WTC11 (cell line): ENCODE measurements around the gene GTF2H3. TPM values are rescaled to one million over a fixed set of nuclear protein-coding genes. Genes with fewer than 3 reads are reported as not detected.

Experiments
- ATAC-seq: fragments of 200-7000 bp; cut with Tn5 transposase; 2 replicates; pipeline ENCODE4 v1.10.0; 2021; ENCODE audit warnings: mild to moderate bottlenecking, moderate library complexity
- CTCF ChIA-PET: fragments of 300-600 bp; sonication (Branson Sonifier 250); formaldehyde crosslinking; loops from one replicate; lab custom pipeline; 2021; ENCODE audit warnings: antibody characterized with exemption; lab: Charles Lee
- POLR2A ChIA-PET: fragments of 350-600 bp; sonication (Branson Sonifier 250); formaldehyde crosslinking; loops from one replicate; lab custom pipeline; 2021; ENCODE audit warnings: antibody characterized with exemption; lab: Charles Lee
- DNase-seq: peaks from one replicate; pipeline ENCODE4 v3.0.0; 2021; ENCODE audit warnings: low spot score
- H3K27ac Mint-ChIP-seq: 2 replicates; pipeline ENCODE4 v1.8.0; 2021; ENCODE audit warnings: mixed read lengths
- H3K27me3 Mint-ChIP-seq: 2 replicates; pipeline ENCODE4 v1.8.0; 2021; ENCODE audit warnings: low read depth, mild to moderate bottlenecking, moderate library complexity, mixed read lengths
- H3K36me3 Mint-ChIP-seq: 2 replicates; pipeline ENCODE4 v1.8.0; 2021; ENCODE audit warnings: mixed read lengths
- H3K4me1 Mint-ChIP-seq: 2 replicates; pipeline ENCODE4 v1.8.0; 2022; ENCODE audit warnings: mixed read lengths
- H3K4me3 Mint-ChIP-seq: 2 replicates; pipeline ENCODE4 v1.8.0; 2021; ENCODE audit warnings: mild to moderate bottlenecking, moderate library complexity, mixed read lengths
- H3K9me3 Mint-ChIP-seq: 2 replicates; pipeline ENCODE4 v1.8.0; 2021; ENCODE audit warnings: mixed read lengths
- CREM ChIP-seq: sonication (generic); formaldehyde crosslinking; IDR thresholded peaks from 2 replicates; pipeline ENCODE4 v1.8.1; 2022; ENCODE audit warnings: mild to moderate bottlenecking, missing genetic modification reagents, moderate library complexity
- ELF4 ChIP-seq: sonication (generic); formaldehyde crosslinking; IDR thresholded peaks from 2 replicates; pipeline ENCODE4 v1.8.1; 2022; ENCODE audit warnings: low read depth, mild to moderate bottlenecking, moderate library complexity, missing genetic modification reagents
- FOXJ3 ChIP-seq: sonication (generic); formaldehyde crosslinking; IDR thresholded peaks from 2 replicates; pipeline ENCODE4 v1.9.0; 2021; ENCODE audit warnings: missing genetic modification reagents, mild to moderate bottlenecking, borderline replicate concordance
- HMGXB4 ChIP-seq: sonication (generic); formaldehyde crosslinking; IDR thresholded peaks from 2 replicates; pipeline ENCODE4 v1.8.1; 2023; ENCODE audit warnings: mild to moderate bottlenecking, moderate library complexity, missing genetic modification reagents
- IRF1 ChIP-seq: sonication (generic); formaldehyde crosslinking; IDR thresholded peaks from 2 replicates; pipeline ENCODE4 v1.8.0; 2023; ENCODE audit warnings: missing genetic modification reagents
- MYBL2 ChIP-seq: sonication (generic); formaldehyde crosslinking; IDR thresholded peaks from 2 replicates; pipeline ENCODE4 v1.8.1; 2023; ENCODE audit warnings: mild to moderate bottlenecking, moderate library complexity, missing genetic modification reagents
- NFE2L1 ChIP-seq: sonication (generic); formaldehyde crosslinking; IDR thresholded peaks from 2 replicates; pipeline ENCODE4 v1.8.1; 2023; ENCODE audit warnings: missing genetic modification reagents
- NFYB ChIP-seq: sonication (generic); formaldehyde crosslinking; conservative IDR thresholded peaks from 2 replicates; pipeline ENCODE4 v1.8.0; 2022; ENCODE audit warnings: low read depth, missing genetic modification reagents
- RORB ChIP-seq: fragments of 250-450 bp; sonication (Bioruptor Pico); IDR thresholded peaks from 2 replicates; pipeline ENCODE4 v1.9.0; 2021; ENCODE audit warnings: mild to moderate bottlenecking
- SMAD3 ChIP-seq: sonication (generic); formaldehyde crosslinking; IDR thresholded peaks from 2 replicates; pipeline ENCODE4 v1.8.0; 2022; ENCODE audit warnings: missing genetic modification reagents, mild to moderate bottlenecking, borderline replicate concordance
- SMAD4 ChIP-seq: sonication (generic); formaldehyde crosslinking; IDR thresholded peaks from 2 replicates; pipeline ENCODE4 v1.8.0; 2022; ENCODE audit warnings: mild to moderate bottlenecking, missing genetic modification reagents
- SP1 ChIP-seq: sonication (generic); formaldehyde crosslinking; conservative IDR thresholded peaks from 2 replicates; pipeline ENCODE4 v1.8.1; 2022; ENCODE audit warnings: missing genetic modification reagents
- TP53 ChIP-seq: sonication (generic); formaldehyde crosslinking; IDR thresholded peaks from 2 replicates; pipeline ENCODE4 v1.8.1; 2023; ENCODE audit warnings: mild to moderate bottlenecking, missing genetic modification reagents
- USF1 ChIP-seq: sonication (generic); formaldehyde crosslinking; IDR thresholded peaks from 2 replicates; pipeline ENCODE4 v1.8.0; 2022; ENCODE audit warnings: mild to moderate bottlenecking, missing genetic modification reagents
- ZNF281 ChIP-seq: sonication (generic); formaldehyde crosslinking; IDR thresholded peaks from 2 replicates; pipeline ENCODE4 v1.8.0; 2023; ENCODE audit warnings: mild to moderate bottlenecking, missing genetic modification reagents
- ZNF317 ChIP-seq: sonication (generic); formaldehyde crosslinking; IDR thresholded peaks from 2 replicates; pipeline ENCODE4 v1.8.1; 2023; ENCODE audit warnings: low read depth, mild to moderate bottlenecking, moderate library complexity, missing genetic modification reagents, borderline replicate concordance
- ZNF423 ChIP-seq: fragments of 250-450 bp; sonication (Bioruptor Pico); IDR thresholded peaks from 2 replicates; pipeline ENCODE4 v2.1.2; 2022; ENCODE audit warnings: mild to moderate bottlenecking, moderate library complexity
- ZNF512 ChIP-seq: sonication (generic); formaldehyde crosslinking; IDR thresholded peaks from 2 replicates; pipeline ENCODE4 v1.8.1; 2022; ENCODE audit warnings: missing genetic modification reagents, borderline replicate concordance
- ZNF671 ChIP-seq: fragments of 250-450 bp; sonication (Bioruptor Pico); IDR thresholded peaks from 2 replicates; pipeline ENCODE4 v1.8.0; 2021; ENCODE audit warnings: mild to moderate bottlenecking
- total RNA-seq: library from RNA; stranded (reverse); gene quantifications from 3 replicates; pipeline ENCODE4 v1.2.3, GENCODE V29; 2021

GTF2H3 gene
- total RNA-seq, 1 experiment from 2014 or later = 31.6 TPM

GRCh38 chr12:123670882-123671728 lies 37.5 kb downstream of the GTF2H3 start, which contains the start of gene TCTN2:
Gene TCTN2, plus strand, starts transcription at chr12:123671113. Its CDS starts 128 bp downstream, at chr12:123671241.
- H3K27ac Mint-ChIP-seq = no peak within 1 kb of the TSS
- TF ChIP-seq CREM (CRISPR knock-in tag) (no peak), SP1 (CRISPR knock-in tag) (peak; percentile 70), RORB (CRISPR knock-in tag) (no peak), ZNF317 (CRISPR knock-in tag) (no peak), TP53 (CRISPR knock-in tag) (no peak), NFYB (CRISPR knock-in tag) (peak; percentile 86)
- H3K36me3 Mint-ChIP-seq = peaks cover 5% of the 10 kb centered on the region; the same call in 1 of the 2 replicates
- DNase-seq = peak; percentile 98
- no peaks in the 10 kb centered on the region; the same call in 1 of the 2 replicates for H3K27me3 Mint-ChIP-seq
- peak within 1 kb of the TSS; percentile 87 for H3K4me3 Mint-ChIP-seq
- CTCF ChIA-PET = interaction anchor here (1.0 kb wide), 1 partner anchor 91 kb away, joined by 3 read pairs; the partner anchor contains the start of gene DNAH10
- H3K4me1 Mint-ChIP-seq = peaks cover 4% of the 10 kb centered on the region; the same call in 1 of the 2 replicates
- H3K9me3 Mint-ChIP-seq = no peaks in the 10 kb centered on the region
- peak; percentile 99 for ATAC-seq
- POLR2A ChIA-PET = interaction anchor here (1.0 kb wide), 1 partner anchor 40 kb away, joined by 4 read pairs; no protein-coding TSS in a partner anchor

GRCh38 chr12:123671876-123672275 lies 38.2 kb downstream of the GTF2H3 start:
- Mint-ChIP-seq H3K27me3 (no peaks in the 10 kb centered on the region; the same call in 1 of the 2 replicates), H3K4me1 (peaks cover 4% of the 10 kb centered on the region; the same call in 1 of the 2 replicates), H3K27ac (no peak overlapping the region), H3K9me3 (no peaks in the 10 kb centered on the region), H3K36me3 (peaks cover 5% of the 10 kb centered on the region; the same call in 1 of the 2 replicates)
- no peak for ATAC-seq
- CTCF ChIA-PET = no interaction called here
- TF ChIP-seq USF1 (CRISPR knock-in tag) = no peak
- TF ChIP-seq, all 79 proteins: peak for 0
- DNase-seq = no peak
- peak overlapping the region; percentile 87 for H3K4me3 Mint-ChIP-seq
- POLR2A ChIA-PET = no interaction called here

- H3K27me3 Mint-ChIP-seq = no peaks in the 10 kb centered on the region; the same call in 1 of the 2 replicates
- DNase-seq (no peak), ATAC-seq (no peak)
- H3K27ac Mint-ChIP-seq = no peak overlapping the region
- no peaks in the 10 kb centered on the region for H3K9me3 Mint-ChIP-seq
- H3K4me3 Mint-ChIP-seq = no peak overlapping the region
- peaks cover 4% of the 10 kb centered on the region; the same call in 1 of the 2 replicates for H3K4me1 Mint-ChIP-seq
- peaks cover 5% of the 10 kb centered on the region; the same call in 1 of the 2 replicates for H3K36me3 Mint-ChIP-seq
- CTCF ChIA-PET = no interaction called here
- POLR2A ChIA-PET = no interaction called here
- TF ChIP-seq HMGXB4 (CRISPR knock-in tag) (no peak), ELF4 (CRISPR knock-in tag) (no peak), ZNF423 (CRISPR knock-in tag) (no peak), NFYB (CRISPR knock-in tag) (no peak), ZNF671 (CRISPR knock-in tag) (no peak), IRF1 (CRISPR knock-in tag) (no peak), CREM (CRISPR knock-in tag) (no peak), ZNF512 (CRISPR knock-in tag) (no peak), FOXJ3 (CRISPR knock-in tag) (no peak), NFE2L1 (CRISPR knock-in tag) (no peak), ZNF281 (CRISPR knock-in tag) (no peak), SMAD4 (CRISPR knock-in tag) (no peak), TP53 (CRISPR knock-in tag) (no peak), MYBL2 (CRISPR knock-in tag) (no peak), SMAD3 (no peak)
These were observed 41.8 kb downstream of the GTF2H3 start for GRCh38 chr12:123675436-123675835.
